Adrenal gland (tissue), 12 donors: ENCODE measurements around the gene KCNK17. TPM values are rescaled to one million over a fixed set of nuclear protein-coding genes. Genes with fewer than 3 reads are reported as not detected.

Experiments
- DNase-seq, 7 donors: peaks; one replicate each; pipeline ENCODE4 v3.0.0-alpha.2; 2019 to 2020
- H3K27ac ChIP-seq, 5 donors: fragments of 200-600 bp; sonication (generic) in 4 of 5; 1 replicate in 3 of 5; 2 replicates in 2 of 5; pipeline versions ENCODE4 v1.5.1 to v1.8.0; 2016 to 2020; ENCODE audit warnings: mild to moderate bottlenecking in 1 of 5
- H3K27me3 ChIP-seq: fragments of 200-600 bp; 2 replicates; pipeline ENCODE4 v1.8.0; 2021
- H3K36me3 ChIP-seq, 2 donors: fragments of 200-600 bp; replicated peaks in 1 of 2; 1 replicate in 1 of 2; 2 replicates in 1 of 2; pipeline versions ENCODE4 v1.5.1 to v1.8.0; 2018 to 2022
- H3K4me1 ChIP-seq, 2 donors: fragments of 200-600 bp; replicated peaks in 1 of 2; 1 replicate in 1 of 2; 2 replicates in 1 of 2; pipeline versions ENCODE4 v1.5.1 to v1.8.0; 2018 to 2021
- H3K4me3 ChIP-seq, 4 donors: fragments of 200-600 bp; sonication (generic) in 3 of 4; one replicate each; pipeline ENCODE4 v1.5.1; 2016 to 2018
- H3K9me3 ChIP-seq, 3 donors: fragments of 200-600 bp; sonication (generic) in 1 of 3; replicated peaks in 1 of 3; 1 replicate in 2 of 3; 2 replicates in 1 of 3; pipeline versions ENCODE4 v1.5.1 to v1.8.0; 2016 to 2021
- POLR2A ChIP-seq, 2 donors: fragments of 450-650 bp; IDR thresholded peaks; one replicate each; pipeline ENCODE4 v1.6.1; 2017; ENCODE audit warnings: antibody characterized with exemption in 2 of 2, mild to moderate bottlenecking in 2 of 2, moderate library complexity in 1 of 2
- WGBS, 4 donors: extraction: QIAGEN DNeasy Blood & Tissue Kit in 2 of 4; methylation state at CpG; one replicate each; pipeline versions ENCODE4 v1.1.5 to v1.1.7; 2013 to 2017; 5-methylcytosine and 5-hydroxymethylcytosine counted together
- intact Hi-C, 2 donors: fragments of 100-400 bp; cut with DNase I; formaldehyde crosslinking; loops; one replicate each; pipeline versions ENCODE4 v1.14.1 to v1.15.0; 2022 to 2023
- polyA plus RNA-seq, 3 donors: library from polyadenylated mRNA; stranded (reverse); fragments of 200-250 nt in 2 of 3; fragments of 350-450 nt in 1 of 3; fragmentation: Illumina TruSeq in 1 of 3; extraction: RNeasy Lipid Tissue Mini Kit (QIAGEN cat#74804) in 1 of 3; gene quantifications; one replicate each; pipeline ENCODE4 v1.2.3, GENCODE V29; 2013 to 2014
- total RNA-seq, 9 donors: library from RNA; depleted of rRNA in 4 of 9; stranded (reverse); fragments of >200 nt in 4 of 9; fragments of 120-200 nt in 1 of 9; fragmentation: NEBNext Ultra II Directional in 1 of 9; extraction: Animal tissue kit (Norgen Biotek cat#: 25700) in 1 of 9; gene quantifications; one replicate each; pipeline versions ENCODE4 v1.1.0 to v1.2.4, GENCODE V29; 2013 to 2023
- TF ChIP-seq, protein P1 (sequence below), 6 experiments: fragments of 450-650 bp in 4 of 6; fragments of 200-600 bp in 2 of 6; sonication (generic) in 1 of 6; IDR thresholded peaks; 1 replicate in 5 of 6; 2 replicates in 1 of 6; pipeline versions ENCODE4 v1.5.1 to v1.8.0; 2016 to 2021; ENCODE audit warnings: antibody characterized with exemption in 6 of 6, mild to moderate bottlenecking in 2 of 6, moderate library complexity in 1 of 6
- donor health status: healthy with polysubstance abuse.
- donor health status: Bipolar disorder and iron deficiency.
- donor health status: DM: yes; HTN: yes; CAD: no.
- donor health status: DM: no; HTN: no; CAD: no.
- donor health status: DM: no; HTN: no; CAD: no.
- donor health status: DM: yes; HTN: yes; CAD: no.

KCNK17 gene
- total and polyA plus RNA-seq, 12 donors, result 0.10 to 0.36 (median 0.14) TPM; not detected in 8

DNA sequence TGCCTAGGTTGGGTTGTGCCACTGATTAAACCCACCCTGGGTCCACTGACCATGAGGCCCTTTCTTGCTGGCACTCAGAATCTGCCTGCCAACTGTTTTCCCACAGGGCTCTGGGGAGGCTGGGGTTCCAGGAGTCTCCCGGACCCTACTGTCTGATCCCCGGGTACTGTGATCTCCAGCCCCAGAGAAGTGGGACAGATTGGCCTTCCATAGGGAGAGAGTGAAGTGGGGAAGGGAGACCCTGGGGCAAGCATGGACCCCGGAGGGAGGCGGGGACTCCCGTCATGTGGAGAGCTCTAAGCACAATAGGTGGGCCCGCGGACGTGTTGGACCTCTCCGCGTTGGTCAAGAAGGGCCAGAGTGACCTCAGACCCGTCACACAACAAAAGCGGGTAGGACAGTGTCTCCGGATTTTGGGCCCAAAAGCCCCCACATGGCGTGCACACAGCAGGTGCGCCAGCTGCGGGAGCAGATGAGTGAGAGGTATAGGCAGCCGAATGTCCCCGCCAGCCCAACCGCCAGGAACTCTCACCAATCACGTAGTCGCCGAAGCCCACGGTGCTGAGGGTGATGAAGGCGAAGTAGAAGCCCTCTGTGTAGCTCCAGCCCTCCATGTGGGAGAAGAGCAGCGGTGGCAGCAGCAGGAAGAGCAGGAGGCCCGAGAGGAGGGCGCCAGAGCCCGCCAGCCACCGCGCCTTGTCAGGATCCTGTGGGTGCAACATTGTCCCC is 10.6 kb downstream of the KCNK17 start:
- Histone ChIP-seq H3K4me3 (no peak overlapping the region), H3K36me3 (no peaks in the 10 kb centered on the region), H3K27ac (no peak overlapping the region), H3K9me3 (no peaks in the 10 kb centered on the region), H3K27me3 (no peaks in the 10 kb centered on the region), H3K4me1 (no peaks in the 10 kb centered on the region)
- no peak for DNase-seq
- 82 to 85% (median 85%) methylated on average over 27 to 30 of the region's 30 CpGs for WGBS, 4 donors
- intact Hi-C loops, result loop anchor here (2.0 to 10.0 kb wide), 3 partner anchors 137 to 429 kb away; no protein-coding TSS in a partner anchor
- TF ChIP-seq, protein P1, sequence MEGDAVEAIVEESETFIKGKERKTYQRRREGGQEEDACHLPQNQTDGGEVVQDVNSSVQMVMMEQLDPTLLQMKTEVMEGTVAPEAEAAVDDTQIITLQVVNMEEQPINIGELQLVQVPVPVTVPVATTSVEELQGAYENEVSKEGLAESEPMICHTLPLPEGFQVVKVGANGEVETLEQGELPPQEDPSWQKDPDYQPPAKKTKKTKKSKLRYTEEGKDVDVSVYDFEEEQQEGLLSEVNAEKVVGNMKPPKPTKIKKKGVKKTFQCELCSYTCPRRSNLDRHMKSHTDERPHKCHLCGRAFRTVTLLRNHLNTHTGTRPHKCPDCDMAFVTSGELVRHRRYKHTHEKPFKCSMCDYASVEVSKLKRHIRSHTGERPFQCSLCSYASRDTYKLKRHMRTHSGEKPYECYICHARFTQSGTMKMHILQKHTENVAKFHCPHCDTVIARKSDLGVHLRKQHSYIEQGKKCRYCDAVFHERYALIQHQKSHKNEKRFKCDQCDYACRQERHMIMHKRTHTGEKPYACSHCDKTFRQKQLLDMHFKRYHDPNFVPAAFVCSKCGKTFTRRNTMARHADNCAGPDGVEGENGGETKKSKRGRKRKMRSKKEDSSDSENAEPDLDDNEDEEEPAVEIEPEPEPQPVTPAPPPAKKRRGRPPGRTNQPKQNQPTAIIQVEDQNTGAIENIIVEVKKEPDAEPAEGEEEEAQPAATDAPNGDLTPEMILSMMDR (IDR thresholded peaks at IDR 0.05), result peak in 2 of 6 experiments; percentile 16 to 22
- TF ChIP-seq POLR2A (IDR thresholded peaks at IDR 0.05), result no peak

DNA sequence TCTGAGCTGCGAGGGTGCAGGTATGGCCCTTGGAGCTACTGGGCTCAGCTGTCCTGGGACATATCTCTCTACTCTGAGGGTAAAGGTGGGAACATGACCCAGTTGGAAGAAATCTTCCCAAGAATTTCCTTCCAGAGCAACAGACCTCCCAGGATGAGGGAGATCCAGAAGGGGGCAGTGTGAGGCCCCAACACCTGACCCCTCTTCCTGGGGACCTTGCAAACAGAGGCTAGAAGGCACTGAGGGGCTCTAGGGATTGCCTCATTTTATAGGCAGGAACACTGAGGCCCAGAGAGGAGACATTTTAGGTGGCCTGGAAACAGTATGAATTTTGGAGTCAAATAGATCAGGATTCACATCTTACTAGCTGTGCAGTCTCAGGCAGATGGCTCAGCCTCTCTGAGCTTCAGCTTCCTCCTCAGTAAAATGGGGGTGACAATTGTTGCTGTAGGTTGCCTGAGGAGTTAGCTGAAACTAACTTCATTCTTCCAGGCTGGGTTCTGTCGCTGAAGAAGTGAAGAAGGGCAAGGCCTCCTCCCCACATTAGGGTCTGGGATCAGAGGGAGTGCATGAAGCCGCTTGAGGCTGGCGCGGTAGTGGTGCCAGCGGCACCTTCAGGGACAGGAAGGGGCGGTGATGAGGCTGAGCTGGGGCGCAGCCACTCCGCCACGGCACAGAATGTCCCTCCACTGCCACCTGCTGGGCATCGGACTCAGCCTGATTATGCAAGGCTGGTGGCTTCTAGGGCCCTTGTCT is 11.4 kb downstream of the KCNK17 start:
- H3K9me3 ChIP-seq, result no peaks in the 10 kb centered on the region
- H3K4me3 ChIP-seq, result no peak overlapping the region
- intact Hi-C loops, result loop anchor here (10.0 kb wide), 2 partner anchors 328 to 428 kb away; no protein-coding TSS in a partner anchor
- no peak for TF ChIP-seq POLR2A (IDR thresholded peaks at IDR 0.05)
- TF ChIP-seq, protein P1 (IDR thresholded peaks at IDR 0.05), result peak; percentile 77 to 96 (median 92)
- no peaks in the 10 kb centered on the region for H3K36me3 ChIP-seq
- no peaks in the 10 kb centered on the region for H3K27me3 ChIP-seq
- 4 to 8% (median 5%) methylated on average over 5 to 11 of the region's 11 CpGs for WGBS, 4 donors
- peak; percentile 76 to 93 (median 86) for DNase-seq
- peaks cover 0 to 3% of the 10 kb centered on the region in 2 donors for H3K4me1 ChIP-seq
- no peak overlapping the region for H3K27ac ChIP-seq

DNA sequence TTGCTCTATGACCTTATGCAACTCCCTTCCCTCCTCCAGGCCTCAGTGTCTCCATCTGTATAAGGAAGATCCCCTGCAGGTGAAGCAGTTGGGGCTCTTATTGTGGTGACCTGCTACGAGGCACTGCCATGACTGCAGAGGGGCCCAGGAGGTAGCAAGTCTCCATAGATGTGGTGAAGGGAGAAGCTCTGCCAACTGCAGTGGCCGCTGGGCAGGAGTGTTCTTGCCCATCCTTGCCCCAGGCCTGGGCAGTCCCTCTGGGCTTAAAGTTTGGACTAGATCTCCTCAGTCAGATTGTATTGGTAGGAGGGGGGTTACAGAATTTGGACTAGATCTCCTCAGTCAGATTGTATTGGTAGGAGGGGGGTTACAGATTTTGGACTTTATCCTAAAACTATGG is 12.2 kb downstream of the KCNK17 start:
- TF ChIP-seq POLR2A (IDR thresholded peaks at IDR 0.05), result no peak
- TF ChIP-seq, protein P1 (IDR thresholded peaks at IDR 0.05), result no peak
- H3K27me3 ChIP-seq, result no peaks in the 10 kb centered on the region
- H3K27ac ChIP-seq, result no peak overlapping the region
- H3K9me3 ChIP-seq, result no peaks in the 10 kb centered on the region
- H3K4me3 ChIP-seq, result no peak overlapping the region
- no peak for DNase-seq
- no peaks in the 10 kb centered on the region for H3K36me3 ChIP-seq
- WGBS, 4 donors, result 60 to 94% (median 88%) methylated on average over 2 of the region's 2 CpGs
- H3K4me1 ChIP-seq, result peaks cover 0 to 10% of the 10 kb centered on the region in 2 donors
- intact Hi-C loops, result loop anchor here (10.0 kb wide), 2 partner anchors 327 to 427 kb away; no protein-coding TSS in a partner anchor

DNA sequence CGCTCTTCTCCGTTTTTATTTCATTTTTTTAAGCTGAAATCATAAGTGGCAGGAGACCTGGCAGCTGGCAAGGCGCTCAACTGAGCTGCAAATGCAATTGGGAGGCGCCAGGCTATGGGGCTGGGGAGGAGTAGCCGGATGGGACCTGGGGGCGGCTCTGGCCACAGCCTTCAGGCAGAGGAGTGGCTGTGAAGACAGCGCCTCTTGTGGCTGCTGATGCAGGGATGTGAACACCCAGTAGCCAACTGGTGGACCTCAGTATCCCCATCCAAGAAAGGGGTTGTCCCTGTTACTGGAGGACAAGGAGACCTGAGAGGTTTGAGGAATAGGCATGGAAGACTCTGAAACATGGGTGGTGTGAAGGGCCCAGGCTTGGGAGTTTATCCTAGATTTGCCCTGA is 12.6 kb downstream of the KCNK17 start:
- Histone ChIP-seq H3K27me3 (no peaks in the 10 kb centered on the region), H3K4me1 (peaks cover 0 to 14% of the 10 kb centered on the region in 2 donors), H3K36me3 (no peaks in the 10 kb centered on the region), H3K4me3 (no peak overlapping the region), H3K9me3 (no peaks in the 10 kb centered on the region), H3K27ac (no peak overlapping the region)
- peak in 1 of 7 donors; percentile 21 for DNase-seq
- WGBS, 4 donors, result 73 to 81% (median 79%) methylated on average over 5 to 7 of the region's 7 CpGs
- intact Hi-C loops, result loop anchor here (10.0 kb wide), 2 partner anchors 327 to 427 kb away; no protein-coding TSS in a partner anchor
- no peak for TF ChIP-seq POLR2A (IDR thresholded peaks at IDR 0.05)
- TF ChIP-seq, protein P1 (IDR thresholded peaks at IDR 0.05), result peak in 1 of 6 experiments; percentile 2
